Measurements from ENCODE around the gene MCC. TPM values are rescaled to one million over a fixed set of nuclear protein-coding genes. Genes with fewer than 3 reads are reported as not detected.

Gene MCC
- polyA plus RNA-seq, 3 donors from 2014 or later, result 0.53 to 1.2 (median 0.63) TPM

GRCh38 chr5:113052041-113052795 is 436.0 kb downstream of the MCC start:
- H3K4me3 Mint-ChIP-seq, result no peak overlapping the region
- no peaks in the 10 kb centered on the region for H3K9me3 Mint-ChIP-seq
- H3K36me3 Mint-ChIP-seq, result no peaks in the 10 kb centered on the region
- H3K27ac Mint-ChIP-seq, result no peak overlapping the region
- H3K27me3 Mint-ChIP-seq (ENCODE audit: low read depth in 3 of 3), result peaks cover 0 to under 1% (median 0%) of the 10 kb centered on the region in 3 donors
- DNase-seq, result no peak
- H3K4me1 Mint-ChIP-seq, result no peaks in the 10 kb centered on the region

GRCh38 chr5:113050721-113051382 is 437.4 kb downstream of the MCC start:
- Mint-ChIP-seq H3K9me3 (no peaks in the 10 kb centered on the region), H3K27ac (peak overlapping the region in 1 of 6 donors; percentile 1), H3K4me3 (no peak overlapping the region), H3K4me1 (no peaks in the 10 kb centered on the region), H3K27me3 (ENCODE audit: low read depth in 3 of 3) (peaks cover 0 to 3% (median 0%) of the 10 kb centered on the region in 3 donors), H3K36me3 (no peaks in the 10 kb centered on the region)
- DNase-seq, result no peak

- H3K27me3 Mint-ChIP-seq (ENCODE audit: low read depth in 3 of 3), result peaks cover 0 to 4% (median 0%) of the 10 kb centered on the region in 3 donors
- no peaks in the 10 kb centered on the region for H3K36me3 Mint-ChIP-seq
- no peak overlapping the region for H3K27ac Mint-ChIP-seq
- no peak for DNase-seq
- peak overlapping the region in 1 of 5 donors; percentile 16 for H3K4me3 Mint-ChIP-seq
- no peaks in the 10 kb centered on the region for H3K4me1 Mint-ChIP-seq
- no peaks in the 10 kb centered on the region for H3K9me3 Mint-ChIP-seq
These were observed 439.3 kb downstream of the MCC start for GRCh38 chr5:113048931-113049330.

- Mint-ChIP-seq H3K4me1 (no peaks in the 10 kb centered on the region), H3K27me3 (ENCODE audit: low read depth in 3 of 3) (peaks cover 0 to 4% (median 0%) of the 10 kb centered on the region in 3 donors), H3K36me3 (no peaks in the 10 kb centered on the region), H3K9me3 (no peaks in the 10 kb centered on the region), H3K27ac (no peak overlapping the region), H3K4me3 (no peak overlapping the region)
- DNase-seq, result no peak
These were observed 440.3 kb downstream of the MCC start for GRCh38 chr5:113047733-113048652.

- no peaks in the 10 kb centered on the region for H3K36me3 Mint-ChIP-seq
- no peak for DNase-seq
- H3K9me3 Mint-ChIP-seq, result no peaks in the 10 kb centered on the region
- H3K4me1 Mint-ChIP-seq, result no peaks in the 10 kb centered on the region
- no peak overlapping the region for H3K4me3 Mint-ChIP-seq
- H3K27me3 Mint-ChIP-seq (ENCODE audit: low read depth in 3 of 3), result peaks cover 0 to 4% (median 0%) of the 10 kb centered on the region in 3 donors
- H3K27ac Mint-ChIP-seq, result peak overlapping the region in 1 of 6 donors; percentile 21
These were observed 441.0 kb downstream of the MCC start for GRCh38 chr5:113047234-113047633.

- Mint-ChIP-seq H3K4me3 (no peak overlapping the region), H3K9me3 (no peaks in the 10 kb centered on the region), H3K27ac (peak overlapping the region in 1 of 6 donors; percentile 13), H3K27me3 (ENCODE audit: low read depth in 3 of 3) (peaks cover 0 to 4% (median 2%) of the 10 kb centered on the region in 3 donors), H3K4me1 (no peaks in the 10 kb centered on the region), H3K36me3 (no peaks in the 10 kb centered on the region)
- DNase-seq, result no peak
These were observed 443.3 kb downstream of the MCC start for GRCh38 chr5:113044776-113045465.

- H3K27me3 Mint-ChIP-seq (ENCODE audit: low read depth in 3 of 3), result peaks cover 0 to 4% (median 2%) of the 10 kb centered on the region in 3 donors
- DNase-seq, result no peak
- no peaks in the 10 kb centered on the region for H3K36me3 Mint-ChIP-seq
- H3K9me3 Mint-ChIP-seq, result no peaks in the 10 kb centered on the region
- H3K4me1 Mint-ChIP-seq, result no peaks in the 10 kb centered on the region
- H3K27ac Mint-ChIP-seq, result no peak overlapping the region
- no peak overlapping the region for H3K4me3 Mint-ChIP-seq
These were observed 444.7 kb downstream of the MCC start for GRCh38 chr5:113043491-113043931.

- Mint-ChIP-seq H3K27me3 (ENCODE audit: low read depth in 3 of 3) (peaks cover 2 to 5% (median 4%) of the 10 kb centered on the region in 3 donors), H3K27ac (no peak overlapping the region), H3K36me3 (peaks cover 0 to 4% (median 0%) of the 10 kb centered on the region in 3 donors), H3K4me3 (no peak overlapping the region), H3K9me3 (no peaks in the 10 kb centered on the region), H3K4me1 (no peaks in the 10 kb centered on the region)
- DNase-seq, result no peak
These were observed 445.6 kb downstream of the MCC start for GRCh38 chr5:113042491-113043243.

GRCh38 chr5:113040672-113041260 is 447.5 kb downstream of the MCC start:
- Mint-ChIP-seq H3K27ac (no peak overlapping the region), H3K9me3 (no peaks in the 10 kb centered on the region), H3K27me3 (ENCODE audit: low read depth in 3 of 3) (peaks cover 1 to 5% (median 2%) of the 10 kb centered on the region in 3 donors)

GRCh38 chr5:113039934-113040285 is 448.3 kb downstream of the MCC start:
- no peak overlapping the region for H3K27ac Mint-ChIP-seq
- H3K36me3 Mint-ChIP-seq, result peaks cover 0 to 4% (median 0%) of the 10 kb centered on the region in 3 donors
- H3K27me3 Mint-ChIP-seq (ENCODE audit: low read depth in 3 of 3), result peaks cover 0 to 5% (median 2%) of the 10 kb centered on the region in 3 donors
- H3K4me3 Mint-ChIP-seq, result no peak overlapping the region
- peaks cover 8 to 10% of the 10 kb centered on the region in 2 donors for H3K4me1 Mint-ChIP-seq
- no peaks in the 10 kb centered on the region for H3K9me3 Mint-ChIP-seq
- no peak for DNase-seq

More at GRCh38 chr5:113040672-113041260, 447.5 kb downstream of the MCC start:
- Mint-ChIP-seq H3K4me3 (no peak overlapping the region), H3K4me1 (peaks cover 0 to 2% of the 10 kb centered on the region in 2 donors), H3K36me3 (peaks cover 0 to 4% (median 0%) of the 10 kb centered on the region in 3 donors)
- DNase-seq, result no peak

- Mint-ChIP-seq H3K36me3 (peaks cover 0 to 4% (median 0%) of the 10 kb centered on the region in 3 donors), H3K9me3 (no peaks in the 10 kb centered on the region), H3K27me3 (ENCODE audit: low read depth in 3 of 3) (peaks cover 0 to 5% (median 2%) of the 10 kb centered on the region in 3 donors), H3K27ac (no peak overlapping the region), H3K4me3 (no peak overlapping the region), H3K4me1 (peaks cover 12 to 15% of the 10 kb centered on the region in 2 donors)
- DNase-seq, result no peak
These were observed 448.9 kb downstream of the MCC start for GRCh38 chr5:113039229-113039933.

- no peak overlapping the region for H3K4me3 Mint-ChIP-seq
- no peaks in the 10 kb centered on the region for H3K9me3 Mint-ChIP-seq
- H3K27ac Mint-ChIP-seq, result no peak overlapping the region
- peaks cover 0 to 5% (median 2%) of the 10 kb centered on the region in 3 donors for H3K27me3 Mint-ChIP-seq (ENCODE audit: low read depth in 3 of 3)
- H3K36me3 Mint-ChIP-seq, result peaks cover 0 to 4% (median 0%) of the 10 kb centered on the region in 3 donors
- no peak for DNase-seq
- H3K4me1 Mint-ChIP-seq, result peaks cover 12 to 20% of the 10 kb centered on the region in 2 donors
These were observed 449.5 kb downstream of the MCC start for GRCh38 chr5:113038714-113039113.

Measured in immature natural killer cell (primary cell).